GM18520 (cell line): ENCODE results near the gene COG2.
"Not testable (repeated sequence)": the region's sequence is repeated elsewhere in the genome, so short reads cannot be mapped to it uniquely, and the experiment has no call there.

Experiments used
- ATAC-seq: cut with Tn5 transposase; IDR thresholded peaks from one replicate; pipeline ENCODE4 v1.9.1; 2021; ENCODE audit not compliant: unreplicated experiment

The COG2 gene

DNA sequence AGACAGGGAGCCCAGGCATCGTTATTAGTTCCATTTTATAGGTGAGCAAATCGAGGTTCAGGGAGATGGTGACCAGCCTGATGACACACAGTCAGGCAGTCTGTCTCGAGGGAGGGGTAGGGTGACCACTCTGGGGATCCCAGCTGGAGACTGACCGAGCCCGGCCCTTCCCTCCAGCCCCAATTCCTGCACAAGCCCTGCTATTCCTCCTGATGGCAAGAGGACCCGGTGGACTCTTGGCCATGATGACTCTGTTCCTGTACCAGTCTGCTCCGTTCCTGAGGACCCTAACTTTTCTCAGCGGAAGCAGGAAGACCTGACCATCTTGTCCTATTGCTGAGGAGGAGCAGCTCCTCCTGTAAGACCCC lies 71.2 kb downstream of the COG2 start:
- no peak for ATAC-seq

DNA sequence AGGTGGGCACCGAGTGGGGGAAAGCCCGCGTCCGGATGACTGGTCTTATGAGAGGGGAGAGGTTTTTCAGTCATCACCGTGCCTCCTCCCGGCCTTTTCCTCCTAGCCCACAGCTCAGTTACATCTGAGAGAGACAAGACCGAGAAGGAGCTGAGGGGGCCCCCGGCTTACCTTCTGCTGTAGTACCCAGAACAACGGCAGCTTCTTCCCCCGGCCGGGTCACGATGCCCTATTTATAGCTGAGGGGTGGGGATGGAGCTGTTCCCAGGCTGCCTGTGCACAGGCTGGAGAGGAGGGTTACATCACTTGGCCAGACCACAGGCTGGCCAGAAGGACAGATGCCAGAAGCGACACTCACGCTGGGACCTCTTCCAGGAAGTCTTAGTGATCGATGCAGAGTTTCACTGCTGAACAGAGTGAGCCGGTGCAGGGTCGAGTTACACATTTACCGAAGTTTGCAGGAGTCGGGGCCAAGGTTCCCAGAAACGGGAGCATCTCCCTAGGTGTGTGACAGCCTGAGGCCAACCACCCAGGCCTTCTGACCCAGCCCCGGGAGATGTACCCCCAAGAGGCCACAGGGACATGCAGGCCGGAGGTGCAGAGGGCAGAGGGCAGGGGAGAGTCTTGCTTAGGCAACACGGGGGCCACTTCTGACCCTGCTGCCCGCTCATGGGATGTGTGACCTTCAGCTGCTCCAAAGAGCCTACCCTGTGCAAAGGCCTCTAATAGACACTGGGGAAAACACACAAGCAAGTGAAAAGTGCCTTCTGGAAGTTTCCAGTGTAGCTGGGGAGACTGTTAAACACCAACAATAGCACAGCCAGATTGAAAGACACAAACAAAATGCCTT lies 71.9 kb downstream of the COG2 start, which contains the start of gene AGT:
TSS of gene AGT (minus strand) at position 208 of the 850 bp plus-strand sequence. CDS start 3,299 bp downstream, outside the sequence.
- ATAC-seq: no peak

DNA sequence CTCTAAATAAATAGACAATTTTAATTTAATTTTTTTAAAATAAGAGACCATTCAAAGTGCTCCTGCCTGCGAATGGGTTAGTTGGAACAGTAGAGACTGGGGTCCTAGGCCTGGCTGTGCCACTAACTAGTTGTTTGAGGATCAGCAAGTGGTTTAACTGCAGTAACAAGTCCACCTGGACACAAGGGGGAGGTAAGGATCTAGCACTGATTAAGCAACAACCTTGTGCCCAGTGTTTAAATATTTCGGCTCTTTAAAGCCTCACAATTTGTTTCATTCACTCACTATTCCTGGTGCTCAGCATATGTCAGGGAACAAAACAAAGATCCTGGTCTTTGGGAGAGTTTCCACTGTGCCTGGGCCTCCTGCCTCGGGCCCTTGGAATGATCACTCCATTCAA lies 73.2 kb downstream of the COG2 start:
- ATAC-seq: no peak

DNA sequence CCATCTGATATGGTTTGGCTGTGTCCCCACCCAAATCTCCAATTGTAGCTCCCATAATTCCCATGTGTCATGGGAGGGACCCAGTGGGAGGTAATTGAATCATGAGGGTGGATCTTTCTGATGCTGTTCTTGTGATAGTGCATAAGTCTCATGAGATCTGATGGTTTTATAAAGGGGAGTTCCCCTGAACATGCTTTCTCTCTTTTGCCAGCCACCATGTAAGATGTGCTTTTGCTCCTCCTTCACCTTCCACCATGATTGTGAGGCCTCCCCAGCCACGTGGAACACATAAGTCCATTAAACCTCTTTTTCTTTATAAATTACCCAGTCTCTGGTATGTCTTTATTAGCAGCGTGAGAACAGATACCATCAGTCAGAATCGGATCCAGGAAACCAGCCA lies 74.2 kb downstream of the COG2 start:
- ATAC-seq: not testable (repeated sequence)

DNA sequence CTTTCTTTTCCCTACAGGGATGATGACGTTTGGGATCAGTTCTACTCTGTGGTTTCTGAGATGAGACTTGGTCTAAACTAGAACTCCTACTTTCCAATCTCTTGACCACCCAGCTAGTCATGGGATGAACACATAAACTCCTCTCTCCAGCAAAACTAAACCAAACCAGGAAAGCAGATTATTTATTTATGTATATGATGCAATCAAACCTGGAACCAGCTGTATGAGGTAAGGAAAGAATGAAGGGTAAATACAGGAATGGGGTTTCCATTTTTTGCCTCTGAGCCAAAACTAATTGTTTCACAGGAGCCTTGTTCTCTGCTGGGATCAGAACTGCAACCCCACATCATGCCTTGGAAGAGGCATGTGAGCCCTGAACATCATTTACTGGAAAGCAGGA lies 75.0 kb downstream of the COG2 start:
- ATAC-seq: no peak

DNA sequence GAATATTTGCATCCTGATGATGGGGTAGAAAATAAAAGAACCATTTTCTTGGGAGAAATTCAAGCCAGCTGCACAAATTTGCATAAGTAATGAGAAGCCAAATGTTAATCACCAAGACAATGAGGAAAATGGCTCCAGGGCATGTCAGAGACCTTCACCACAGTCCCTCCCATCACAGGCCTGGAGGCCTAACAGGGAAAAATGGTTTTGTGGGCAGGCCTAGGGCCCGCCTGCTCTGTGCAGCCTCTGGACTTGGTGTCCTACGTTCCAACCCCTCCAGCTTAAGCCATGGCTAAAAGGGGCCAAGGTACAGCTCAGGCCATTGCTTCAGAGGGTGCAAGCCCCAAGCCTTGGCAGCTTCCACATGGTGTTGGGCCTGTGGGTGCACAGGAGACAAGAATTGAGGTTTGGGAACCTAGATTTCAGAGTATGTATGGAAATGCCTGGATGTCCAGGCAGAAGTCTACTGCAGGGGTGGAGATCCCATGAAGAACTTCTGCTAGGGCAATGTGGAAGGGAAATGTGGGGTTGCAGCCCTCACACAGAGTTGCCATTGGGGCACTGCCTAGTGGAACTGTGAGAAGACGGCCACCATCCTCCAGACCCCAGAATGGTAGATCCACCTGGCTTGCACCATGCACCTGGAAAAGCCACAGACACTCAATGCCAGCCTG lies 79.7 kb downstream of the COG2 start:
- not testable (repeated sequence) for ATAC-seq

DNA sequence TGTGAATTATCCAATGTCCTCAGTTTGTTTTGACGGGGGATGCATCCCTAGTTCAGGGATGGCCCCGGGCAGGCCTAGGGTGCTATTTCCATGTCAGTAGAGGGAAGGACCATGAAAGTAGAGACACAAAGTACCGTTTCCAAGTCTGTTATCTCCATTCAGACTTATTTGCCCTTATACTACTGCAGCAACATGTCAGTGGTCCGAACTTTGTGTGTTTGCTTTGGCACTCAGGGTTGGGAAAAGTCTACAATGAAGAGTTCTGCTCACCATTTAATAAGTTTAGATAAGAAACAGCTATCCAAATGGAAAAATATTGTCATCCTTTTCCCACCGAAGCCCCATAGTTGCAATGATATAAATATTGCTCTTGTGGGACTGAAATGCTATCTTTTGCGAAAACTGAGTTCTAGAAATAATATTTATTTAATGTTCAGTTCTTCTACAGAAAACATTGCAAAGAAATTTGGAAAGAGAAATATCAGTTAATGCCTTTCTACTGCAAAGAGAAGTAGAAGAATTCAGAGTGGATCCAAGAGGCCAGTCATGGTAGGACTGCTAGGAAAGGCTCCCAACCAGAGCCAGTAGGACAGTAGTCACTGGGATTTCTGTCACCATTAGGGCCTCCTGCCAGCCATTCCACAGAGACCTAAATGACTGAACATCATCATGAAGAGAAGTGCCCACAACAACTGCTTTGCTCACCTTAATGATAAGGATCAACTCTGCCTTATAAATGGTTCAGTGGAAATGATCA lies 83.2 kb downstream of the COG2 start:
- no peak for ATAC-seq

DNA sequence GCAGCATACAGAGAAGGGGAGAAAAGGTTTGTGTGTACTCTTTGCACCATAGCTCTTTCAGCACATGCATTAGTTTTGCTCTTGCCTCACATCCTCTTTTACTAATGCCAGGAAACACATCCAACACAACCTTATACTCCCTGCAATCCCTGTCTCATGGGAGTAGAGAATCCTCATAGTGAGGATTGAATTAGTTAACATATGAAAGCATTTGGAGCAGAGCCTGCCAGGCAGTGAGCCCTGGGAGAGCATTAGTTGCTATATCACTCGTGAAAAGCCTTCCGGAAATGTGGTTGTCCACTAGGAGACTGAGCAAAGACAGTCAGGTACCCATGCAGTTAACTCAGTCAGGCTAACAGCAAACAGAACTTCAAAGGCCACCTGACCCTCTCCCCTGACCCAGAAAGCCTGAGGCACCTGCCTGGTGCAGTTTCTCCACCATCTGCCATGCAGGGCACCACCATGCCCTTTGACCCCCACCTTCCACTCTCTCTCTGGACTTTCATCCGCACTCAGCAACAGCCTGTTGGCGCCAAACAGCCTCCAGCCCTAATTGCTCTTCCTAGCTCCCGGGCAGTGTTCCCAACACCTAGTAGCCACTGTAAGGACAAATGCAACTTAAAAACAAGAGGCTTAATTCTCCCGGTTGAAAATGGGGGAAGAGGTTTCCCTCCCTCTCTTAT lies 86.6 kb downstream of the COG2 start:
- no peak for ATAC-seq

DNA sequence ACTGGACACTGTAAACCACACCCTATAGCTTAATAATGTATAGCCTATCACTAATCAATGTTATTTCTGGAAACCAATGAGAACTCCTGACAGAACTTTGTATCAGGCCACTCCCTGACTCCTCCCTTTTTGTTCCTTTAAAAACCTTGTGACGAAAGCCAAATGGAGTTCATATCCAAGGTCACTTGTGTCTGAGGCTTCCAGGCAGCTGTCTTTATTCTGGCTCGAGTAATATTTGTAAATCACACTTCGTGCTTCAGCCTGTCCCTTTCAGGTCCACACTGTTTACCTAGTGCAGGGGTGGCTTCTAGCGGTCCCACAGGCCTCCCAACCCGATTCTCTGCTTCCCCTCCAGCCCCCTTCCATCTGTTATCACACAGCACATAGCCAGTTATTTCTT lies 88.7 kb downstream of the COG2 start:
- no peak for ATAC-seq

DNA sequence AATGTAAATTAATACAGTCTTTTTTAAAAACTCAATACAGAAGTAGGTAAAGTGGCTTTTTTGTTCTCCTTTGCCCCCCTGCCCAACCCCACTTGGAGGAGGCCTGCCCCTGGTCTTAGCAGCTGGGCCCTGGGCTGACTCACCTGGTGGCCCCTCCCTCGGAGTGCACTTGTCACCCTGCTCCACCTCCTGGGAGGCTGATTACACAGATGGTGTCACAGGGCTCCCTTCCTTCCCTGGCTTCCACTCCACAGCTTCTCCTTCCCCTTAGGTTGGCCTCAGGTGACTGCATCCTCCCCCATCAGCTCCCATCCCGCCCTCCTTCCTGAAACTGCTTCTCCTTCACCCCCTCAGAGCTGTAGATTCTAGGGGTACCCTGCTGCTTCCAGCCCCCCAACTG lies 93.2 kb downstream of the COG2 start:
- ATAC-seq: no peak

DNA sequence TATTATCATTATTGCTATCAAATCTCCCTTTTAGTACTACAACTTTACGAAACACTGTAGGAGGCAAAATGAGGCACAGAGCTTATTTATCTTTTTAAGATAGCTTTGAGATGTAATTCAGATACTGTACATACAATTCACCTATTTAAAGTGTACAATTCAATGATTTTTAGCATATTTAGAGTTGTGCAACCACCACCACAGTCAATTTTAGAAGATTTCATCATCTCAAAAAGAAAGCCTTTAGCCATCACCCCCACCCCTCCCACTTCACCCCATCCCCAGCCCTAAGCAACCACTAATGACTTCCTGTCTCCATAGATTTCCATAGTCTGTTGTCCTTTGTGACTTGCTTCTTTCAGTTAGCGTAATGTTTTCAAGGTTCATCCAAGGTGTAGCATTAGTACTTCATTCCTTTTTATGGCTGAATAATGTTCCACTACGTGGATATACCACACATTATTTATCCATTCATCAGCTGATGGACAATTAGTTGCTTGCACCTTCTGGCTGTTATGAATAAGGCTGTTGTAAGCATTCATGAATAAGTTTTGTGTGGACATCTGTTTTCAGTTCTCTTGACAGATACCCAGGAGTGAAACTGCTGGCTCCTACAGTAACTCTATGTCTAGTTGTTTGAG lies 95.5 kb downstream of the COG2 start:
- no peak for ATAC-seq

DNA sequence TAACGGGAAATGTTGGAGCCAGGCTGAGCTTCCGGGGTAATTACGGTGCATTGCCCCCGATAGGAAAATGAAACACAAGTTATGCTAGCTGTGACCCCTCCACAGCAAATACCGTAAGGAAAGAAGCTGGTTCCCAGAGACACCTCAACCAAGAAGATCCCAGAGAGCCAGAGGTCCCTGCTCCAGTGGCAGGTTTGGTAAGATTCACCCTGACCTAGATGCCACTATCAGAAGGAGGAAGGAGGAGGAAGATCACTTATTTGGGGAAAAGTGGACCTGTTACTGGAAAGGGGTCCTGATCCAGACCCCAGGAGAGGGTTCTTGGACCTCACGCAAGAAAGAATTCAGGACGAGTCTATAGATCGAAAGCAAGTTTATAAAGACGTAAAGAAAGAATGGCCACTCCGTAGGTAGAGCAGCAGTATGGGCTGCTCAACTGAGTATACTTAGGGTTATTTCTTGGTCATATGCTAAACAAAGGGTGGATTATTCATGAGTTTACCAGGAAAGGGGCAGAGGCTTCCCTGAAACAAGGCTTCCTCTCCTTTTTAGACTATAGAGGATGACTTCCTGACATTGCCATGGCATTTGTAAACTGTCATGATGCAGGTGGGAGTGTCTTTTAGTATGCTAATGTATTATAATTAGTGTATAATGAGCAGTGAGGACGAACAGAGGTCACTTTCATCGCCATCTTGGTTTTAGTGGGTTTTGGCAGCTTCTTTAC lies 97.4 kb downstream of the COG2 start:
- no peak for ATAC-seq
